Lung (tissue), 12 donors: ENCODE measurements around the gene RASSF1. TPM values are rescaled to one million over a fixed set of nuclear protein-coding genes. Genes with fewer than 3 reads are reported as not detected.

Experiments used
- ATAC-seq: fragments of 200-7000 bp; cut with Tn5 transposase; one replicate; pipeline ENCODE4 v1.9.1; 2020; ENCODE audit warnings: moderate number of reproducible peaks; ENCODE audit not compliant: insufficient read depth, low FRiP score
- DNase-seq, 3 donors: peaks; one replicate each; pipeline ENCODE4 v3.0.0-alpha.2; 2013 to 2017
- H3K27ac ChIP-seq, 2 donors: one replicate each; pipeline ENCODE4 v1.5.1; 2013; ENCODE audit warnings: mild to moderate bottlenecking in 2 of 2, moderate library complexity in 2 of 2, control low read depth in 1 of 2, inconsistent platforms in 1 of 2, low read depth in 1 of 2, low read length in 1 of 2
- H3K27me3 ChIP-seq, 3 donors: one replicate each; pipeline ENCODE4 v1.5.1; 2013; ENCODE audit warnings: low read length in 2 of 3; ENCODE audit not compliant: control insufficient read depth in 3 of 3, insufficient read depth in 3 of 3
- H3K36me3 ChIP-seq, 4 donors: one replicate each; pipeline ENCODE4 v1.5.1; 2013; ENCODE audit warnings: low read length in 4 of 4, mild to moderate bottlenecking in 1 of 4, moderate library complexity in 1 of 4; ENCODE audit not compliant: control insufficient read depth in 4 of 4, insufficient read depth in 4 of 4
- H3K4me1 ChIP-seq, 5 donors: one replicate each; pipeline ENCODE4 v1.5.1; 2013; ENCODE audit warnings: low read length in 5 of 5, mild to moderate bottlenecking in 2 of 5, moderate library complexity in 1 of 5; ENCODE audit not compliant: control insufficient read depth in 5 of 5, insufficient read depth in 5 of 5
- H3K4me3 ChIP-seq: one replicate; pipeline ENCODE4 v1.5.1; 2013; ENCODE audit warnings: mild to moderate bottlenecking, control low read depth, moderate library complexity
- H3K9ac ChIP-seq, 2 donors: one replicate each; pipeline ENCODE4 v1.5.1; 2013; ENCODE audit warnings: low read length in 2 of 2, control low read depth in 1 of 2; ENCODE audit not compliant: insufficient read depth in 1 of 2
- H3K9me3 ChIP-seq, 4 donors: one replicate each; pipeline ENCODE4 v1.5.1; 2013; ENCODE audit warnings: low read length in 3 of 4, mild to moderate bottlenecking in 1 of 4, moderate library complexity in 1 of 4; ENCODE audit not compliant: control insufficient read depth in 4 of 4, insufficient read depth in 3 of 4
- CTCF ChIP-seq: IDR thresholded peaks from 2 replicates; pipeline ENCODE4 v1.5.1; 2012; ENCODE audit warnings: mild to moderate bottlenecking; ENCODE audit errors: control extremely low read depth, extremely low read depth
- WGBS, 2 donors: extraction: QIAGEN DNeasy Blood & Tissue Kit; methylation state at CpG; one replicate each; pipeline ENCODE4 v1.1.7; 2013; 5-methylcytosine and 5-hydroxymethylcytosine counted together
- polyA plus RNA-seq, 2 donors: library from polyadenylated mRNA; stranded (reverse); fragments of 200-250 nt; gene quantifications; one replicate each; pipeline ENCODE4 v1.2.1, GENCODE V29; 2013
- total RNA-seq, 2 donors: library from RNA; depleted of rRNA in 1 of 2; stranded (reverse); fragments of >200 nt in 1 of 2; gene quantifications; one replicate each; pipeline ENCODE4 v1.2.1, GENCODE V29; 2014 to 2021
- donor health status: control.
- donor health status: control.
- donor health status: Bipolar disorder and iron deficiency.
- donor health status: healthy.
- donor health status: DM: yes; HTN: yes; CAD: no.

Gene RASSF1
- total and polyA plus RNA-seq, 4 donors: 36.3 to 59.0 (median 42.0) TPM

- peak; percentile 1 for TF ChIP-seq CTCF
- DNase-seq (peak; percentile 100), ATAC-seq (peak; percentile 91)
- H3K27ac ChIP-seq: peak within 1 kb of the TSS; percentile 86 to 95
- H3K4me3 ChIP-seq: peak within 1 kb of the TSS; percentile 45
- peaks cover 10 to 31% (median 17%) of the 10 kb centered on the region in 5 donors for H3K4me1 ChIP-seq
- 0 to 1% methylated on average over 61 of the region's 61 CpGs for WGBS, 2 donors
- H3K36me3 ChIP-seq: peaks cover 0 to 4% (median 0%) of the 10 kb centered on the region in 4 donors
- H3K9ac ChIP-seq: peak within 1 kb of the TSS; percentile 51 to 85
- H3K27me3 ChIP-seq: no peaks in the 10 kb centered on the region
- H3K9me3 ChIP-seq: no peaks in the 10 kb centered on the region
Observed at GRCh38 chr3:50298836-50299637, 41.6 kb downstream of the RASSF1 start, which contains the start of the genes HYAL3 and NAA80. HYAL3 (minus strand) TSS chr3:50299405; CDS start chr3:50295602, 3,803 bp downstream. NAA80 (minus strand) TSS chr3:50299405; CDS start chr3:50297463, 1,942 bp downstream.

- H3K27me3 ChIP-seq: no peaks in the 10 kb centered on the region
- H3K36me3 ChIP-seq: peaks cover 0 to 4% (median 0%) of the 10 kb centered on the region in 4 donors
- DNase-seq (no peak), ATAC-seq (no peak)
- peak overlapping the region in 1 of 2 donors; percentile 84 for H3K9ac ChIP-seq
- peaks cover 9 to 27% (median 13%) of the 10 kb centered on the region in 5 donors for H3K4me1 ChIP-seq
- peak overlapping the region; percentile 81 to 86 for H3K27ac ChIP-seq
- no peak overlapping the region for H3K4me3 ChIP-seq
- 24 to 40% methylated on average over 9 of the region's 9 CpGs for WGBS, 2 donors
- no peaks in the 10 kb centered on the region for H3K9me3 ChIP-seq
- TF ChIP-seq CTCF: no peak
Observed at GRCh38 chr3:50297896-50298725, 42.5 kb downstream of the RASSF1 start.

- no peak for TF ChIP-seq CTCF
- Histone ChIP-seq H3K27me3 (no peaks in the 10 kb centered on the region), H3K27ac (peak overlapping the region in 1 of 2 donors; percentile 12), H3K4me1 (peaks cover 6 to 32% (median 12%) of the 10 kb centered on the region in 5 donors), H3K36me3 (peaks cover 0 to 4% (median 0%) of the 10 kb centered on the region in 4 donors), H3K9me3 (no peaks in the 10 kb centered on the region), H3K9ac (no peak overlapping the region), H3K4me3 (no peak overlapping the region)
- ATAC-seq (no peak), DNase-seq (no peak)
- 94 to 98% methylated on average over 2 of the region's 2 CpGs for WGBS, 2 donors
Observed at GRCh38 chr3:50297384-50297775, 43.3 kb downstream of the RASSF1 start.
